ENCODE data around the gene TMEM151B. TPM values are rescaled to one million over a fixed set of nuclear protein-coding genes. Genes with fewer than 3 reads are reported as not detected.
"Not testable (repeated sequence)": the region's sequence is repeated elsewhere in the genome, so short reads cannot be mapped to it uniquely, and the experiment has no call there.

TMEM151B gene
- total RNA-seq, 1 donor from 2014 or later: 0.29 TPM

DNA sequence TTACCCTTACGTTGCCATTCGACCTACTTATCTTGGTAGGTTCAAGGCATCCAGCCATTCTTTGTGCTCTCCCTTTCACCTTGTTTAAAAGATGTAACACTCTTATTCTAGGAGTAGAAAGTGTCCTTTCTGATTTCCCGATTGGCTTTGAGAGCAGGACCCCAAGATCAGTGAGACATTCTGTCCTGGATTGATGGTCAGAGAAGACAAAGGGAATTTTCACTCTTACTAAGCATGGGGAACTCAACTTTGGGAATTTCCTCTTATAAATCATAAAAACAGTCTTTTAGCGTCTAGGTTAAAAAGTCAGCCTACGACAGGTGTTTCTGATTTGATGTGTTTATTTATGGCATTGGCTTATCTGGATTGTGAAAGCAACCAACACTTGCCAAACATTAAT lies 45.7 kb downstream of the TMEM151B start:
- H3K4me3 Mint-ChIP-seq: no peak overlapping the region
- no peaks in the 10 kb centered on the region for H3K36me3 Mint-ChIP-seq (ENCODE audit: low read depth)
- no peak overlapping the region for H3K27ac Mint-ChIP-seq
- no peak for DNase-seq (ENCODE audit: low spot score)
- intact Hi-C loops (cut with micrococcal nuclease): no loop called here
- peaks cover 18% of the 10 kb centered on the region for H3K4me1 Mint-ChIP-seq (ENCODE audit: low read depth)
- no peaks in the 10 kb centered on the region for H3K9me3 Mint-ChIP-seq
- peaks cover 26% of the 10 kb centered on the region for H3K27me3 Mint-ChIP-seq (ENCODE audit: insufficient read depth)

DNA sequence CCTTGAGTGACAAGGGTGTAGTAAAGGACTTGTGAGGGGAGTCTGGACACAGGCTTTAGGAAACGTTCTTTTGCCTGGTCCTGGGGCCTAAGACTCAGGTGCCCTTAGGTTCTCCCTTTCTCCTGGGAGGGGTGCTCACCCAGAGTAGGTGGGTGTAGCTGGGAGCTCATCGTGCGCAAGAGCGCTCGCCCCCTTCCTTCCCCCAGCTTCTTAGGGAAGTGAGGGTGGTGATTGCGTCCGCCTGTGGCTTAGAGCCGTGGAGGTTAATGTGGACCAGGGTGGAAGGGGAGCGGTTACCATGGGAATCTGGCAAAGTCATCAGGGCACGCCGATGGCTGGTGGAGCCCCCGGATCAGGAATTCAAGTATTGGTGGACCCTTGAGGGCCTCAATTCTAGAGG lies 46.2 kb downstream of the TMEM151B start:
- intact Hi-C loops (cut with micrococcal nuclease): no loop called here
- Mint-ChIP-seq H3K27me3 (ENCODE audit: insufficient read depth) (peaks cover 28% of the 10 kb centered on the region), H3K36me3 (ENCODE audit: low read depth) (no peaks in the 10 kb centered on the region), H3K27ac (no peak overlapping the region), H3K4me1 (ENCODE audit: low read depth) (peaks cover 16% of the 10 kb centered on the region), H3K9me3 (no peaks in the 10 kb centered on the region), H3K4me3 (no peak overlapping the region)
- no peak for DNase-seq (ENCODE audit: low spot score)

DNA sequence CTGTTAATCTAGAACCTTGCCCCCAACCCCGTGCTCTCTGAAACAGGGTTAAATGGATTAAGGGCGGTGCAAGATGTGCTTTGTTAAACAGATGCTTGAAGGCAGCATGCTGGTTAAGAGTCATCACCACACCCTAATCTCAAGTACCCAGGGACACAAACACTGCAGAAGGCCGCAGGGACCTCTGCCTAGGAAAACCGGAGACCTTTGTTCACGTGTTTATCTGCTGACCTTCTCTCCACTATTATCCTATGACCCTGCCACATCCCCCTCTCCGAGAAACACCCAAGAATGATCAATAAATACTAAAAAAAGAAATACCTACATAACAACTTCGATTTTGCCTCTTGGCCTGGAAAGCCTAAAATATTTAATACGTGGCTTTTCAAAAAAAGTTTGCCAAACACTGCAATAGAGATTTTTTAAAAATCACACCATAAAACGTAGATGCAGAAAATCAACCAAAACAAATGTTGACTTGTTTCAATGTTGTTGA lies 46.9 kb downstream of the TMEM151B start:
- H3K36me3 Mint-ChIP-seq (ENCODE audit: low read depth); DNase-seq (ENCODE audit: low spot score); H3K4me1 Mint-ChIP-seq (ENCODE audit: low read depth); intact Hi-C loops (cut with micrococcal nuclease); H3K4me3 Mint-ChIP-seq; H3K27ac Mint-ChIP-seq; H3K9me3 Mint-ChIP-seq: not testable (repeated sequence)
- H3K27me3 Mint-ChIP-seq (ENCODE audit: insufficient read depth): peaks cover 28% of the 10 kb centered on the region

DNA sequence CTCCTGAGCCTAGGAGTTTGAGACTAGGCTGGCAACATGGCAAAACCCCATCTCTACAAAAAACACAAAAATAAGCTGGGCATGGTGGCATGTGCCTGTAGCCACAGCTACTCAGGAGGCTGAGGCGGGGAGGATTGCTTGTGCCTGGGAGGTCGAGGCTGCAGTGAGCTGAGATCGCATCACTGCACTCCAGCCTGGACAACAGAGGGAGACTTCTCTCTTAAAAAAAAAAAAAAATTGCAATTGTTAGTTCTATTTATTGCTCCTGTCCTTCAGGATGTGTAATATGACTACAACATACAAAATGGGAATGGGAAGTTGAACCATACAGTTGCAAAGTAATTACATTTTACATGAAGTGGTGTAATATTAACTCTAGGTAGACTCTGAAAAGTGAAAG lies 51.0 kb downstream of the TMEM151B start:
- no peak overlapping the region for H3K27ac Mint-ChIP-seq
- no peak for DNase-seq (ENCODE audit: low spot score)
- H3K27me3 Mint-ChIP-seq (ENCODE audit: insufficient read depth): peaks cover 30% of the 10 kb centered on the region
- no peak overlapping the region for H3K4me3 Mint-ChIP-seq
- no peaks in the 10 kb centered on the region for H3K4me1 Mint-ChIP-seq (ENCODE audit: low read depth)
- H3K9me3 Mint-ChIP-seq: no peaks in the 10 kb centered on the region
- no peaks in the 10 kb centered on the region for H3K36me3 Mint-ChIP-seq (ENCODE audit: low read depth)
- intact Hi-C loops (cut with micrococcal nuclease): no loop called here

DNA sequence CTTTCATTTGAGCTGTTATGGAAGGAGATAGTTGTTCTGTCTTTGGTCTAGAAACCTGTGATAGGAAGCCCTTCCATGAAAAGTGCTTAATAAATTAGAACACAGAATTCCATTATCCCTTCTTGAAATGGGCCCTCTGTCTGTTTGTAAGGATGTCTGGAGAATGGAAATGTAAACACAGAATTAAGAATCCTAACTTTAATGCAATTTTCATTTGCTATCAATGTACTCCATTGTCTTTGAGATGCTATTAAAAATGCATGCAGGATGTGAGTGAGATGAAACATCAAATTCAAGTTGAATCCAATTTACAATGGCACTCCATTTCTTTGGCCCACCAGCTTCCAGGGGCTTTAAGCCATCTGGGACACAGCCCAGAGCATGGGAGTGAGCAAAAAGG lies 56.8 kb downstream of the TMEM151B start:
- H3K4me1 Mint-ChIP-seq (ENCODE audit: low read depth): no peaks in the 10 kb centered on the region
- H3K27ac Mint-ChIP-seq: no peak overlapping the region
- no peak for DNase-seq (ENCODE audit: low spot score)
- H3K4me3 Mint-ChIP-seq: no peak overlapping the region
- no peaks in the 10 kb centered on the region for H3K9me3 Mint-ChIP-seq
- H3K36me3 Mint-ChIP-seq (ENCODE audit: low read depth): no peaks in the 10 kb centered on the region
- H3K27me3 Mint-ChIP-seq (ENCODE audit: insufficient read depth): peaks cover 36% of the 10 kb centered on the region
- intact Hi-C loops (cut with micrococcal nuclease): no loop called here

DNA sequence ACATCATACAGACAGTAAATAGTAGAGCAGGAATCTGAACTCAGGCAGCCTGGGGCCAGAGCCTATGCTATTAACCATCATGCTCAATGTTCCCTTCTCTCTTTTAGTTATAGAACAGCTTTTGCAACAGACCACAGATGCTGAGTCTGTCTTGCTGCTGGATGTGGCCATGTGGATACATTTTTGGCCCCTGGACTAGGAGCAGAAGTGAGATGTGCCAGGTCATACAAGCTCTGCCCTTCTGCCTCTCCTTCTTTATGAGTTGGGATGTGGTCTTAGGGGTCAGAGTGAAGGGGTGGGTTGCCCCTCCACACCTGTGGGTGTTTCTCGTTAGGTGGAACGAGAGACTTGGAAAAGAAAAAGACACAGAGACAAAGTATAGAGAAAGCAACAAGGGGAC lies 57.5 kb downstream of the TMEM151B start:
- H3K27ac Mint-ChIP-seq: no peak overlapping the region
- H3K4me1 Mint-ChIP-seq (ENCODE audit: low read depth): no peaks in the 10 kb centered on the region
- intact Hi-C loops (cut with micrococcal nuclease): no loop called here
- no peak for DNase-seq (ENCODE audit: low spot score)
- no peaks in the 10 kb centered on the region for H3K36me3 Mint-ChIP-seq (ENCODE audit: low read depth)
- H3K9me3 Mint-ChIP-seq: no peaks in the 10 kb centered on the region
- H3K4me3 Mint-ChIP-seq: no peak overlapping the region
- H3K27me3 Mint-ChIP-seq (ENCODE audit: insufficient read depth): peaks cover 34% of the 10 kb centered on the region

DNA sequence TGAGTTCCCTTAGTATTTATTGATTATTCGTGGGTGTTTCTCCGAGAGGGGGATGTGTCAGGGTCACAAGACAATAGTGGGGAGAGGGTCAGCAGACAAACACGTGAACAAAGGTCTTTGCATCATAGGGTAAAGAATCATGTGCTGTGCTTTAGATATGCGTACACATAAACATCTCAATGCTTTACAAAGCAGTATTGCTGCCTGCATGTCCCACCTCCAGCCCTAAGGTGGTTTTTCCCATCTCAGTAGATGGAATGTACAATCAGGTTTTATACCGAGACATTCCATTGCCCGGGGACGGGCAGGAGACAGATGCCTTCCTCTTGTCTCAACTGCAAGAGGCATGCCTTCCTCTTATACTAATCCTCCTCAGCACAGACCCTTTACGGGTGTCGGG lies 58.0 kb downstream of the TMEM151B start:
- peaks cover 34% of the 10 kb centered on the region for H3K27me3 Mint-ChIP-seq (ENCODE audit: insufficient read depth)
- H3K27ac Mint-ChIP-seq; H3K4me3 Mint-ChIP-seq; DNase-seq (ENCODE audit: low spot score); H3K9me3 Mint-ChIP-seq; intact Hi-C loops (cut with micrococcal nuclease); H3K36me3 Mint-ChIP-seq (ENCODE audit: low read depth); H3K4me1 Mint-ChIP-seq (ENCODE audit: low read depth): not testable (repeated sequence)

DNA sequence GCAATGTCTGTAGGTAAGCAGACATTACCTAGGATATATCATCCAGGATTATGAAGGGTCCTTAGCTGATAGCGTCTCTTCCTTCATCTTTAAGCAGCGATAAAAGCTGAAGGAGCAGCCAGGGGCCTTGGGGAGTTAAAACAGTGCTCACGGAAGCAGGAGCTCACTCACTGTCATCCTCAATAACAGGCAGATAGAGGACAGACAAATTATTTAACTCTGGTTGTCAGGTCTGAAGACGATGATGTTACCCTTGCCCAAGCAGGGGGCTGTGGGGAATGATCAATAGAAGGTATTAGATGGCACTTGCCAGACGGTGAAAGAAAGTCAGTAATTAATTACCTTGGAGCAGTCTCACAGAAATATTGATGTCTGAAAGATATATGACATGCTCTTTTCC lies 59.6 kb downstream of the TMEM151B start:
- Mint-ChIP-seq H3K27ac (no peak overlapping the region), H3K27me3 (ENCODE audit: insufficient read depth) (peaks cover 29% of the 10 kb centered on the region)
- intact Hi-C loops (cut with micrococcal nuclease): no loop called here

DNA sequence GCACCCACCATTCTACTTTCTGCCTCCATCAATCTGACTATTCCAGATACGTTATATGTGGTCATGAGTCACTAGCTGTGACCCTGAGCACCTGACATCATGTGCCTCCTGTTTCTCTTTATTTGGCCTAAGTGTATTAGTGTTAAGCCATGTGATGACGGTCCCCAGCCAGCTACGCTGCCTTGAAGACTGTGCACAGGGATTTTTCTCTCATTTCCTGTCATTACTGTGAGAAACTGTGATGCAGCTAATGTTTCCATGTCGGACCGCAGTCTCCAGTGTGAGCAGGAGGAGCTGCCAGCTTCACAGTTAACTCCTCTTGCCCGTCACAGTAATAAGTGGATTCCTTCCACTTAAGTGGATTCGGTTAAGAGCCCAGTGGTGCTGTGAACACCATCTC lies 62.3 kb downstream of the TMEM151B start:
- peaks cover 24% of the 10 kb centered on the region for H3K27me3 Mint-ChIP-seq (ENCODE audit: insufficient read depth)
- H3K9me3 Mint-ChIP-seq: no peaks in the 10 kb centered on the region
- DNase-seq (ENCODE audit: low spot score): no peak
- no peaks in the 10 kb centered on the region for H3K36me3 Mint-ChIP-seq (ENCODE audit: low read depth)
- H3K4me3 Mint-ChIP-seq: no peak overlapping the region
- intact Hi-C loops (cut with micrococcal nuclease): no loop called here
- no peak overlapping the region for H3K27ac Mint-ChIP-seq
- H3K4me1 Mint-ChIP-seq (ENCODE audit: low read depth): no peaks in the 10 kb centered on the region

More for the DNA sequence above, 59.6 kb downstream of the TMEM151B start:
- Mint-ChIP-seq H3K36me3 (ENCODE audit: low read depth) (no peaks in the 10 kb centered on the region), H3K4me1 (ENCODE audit: low read depth) (no peaks in the 10 kb centered on the region), H3K9me3 (no peaks in the 10 kb centered on the region), H3K4me3 (no peak overlapping the region)
- no peak for DNase-seq (ENCODE audit: low spot score)

DNA sequence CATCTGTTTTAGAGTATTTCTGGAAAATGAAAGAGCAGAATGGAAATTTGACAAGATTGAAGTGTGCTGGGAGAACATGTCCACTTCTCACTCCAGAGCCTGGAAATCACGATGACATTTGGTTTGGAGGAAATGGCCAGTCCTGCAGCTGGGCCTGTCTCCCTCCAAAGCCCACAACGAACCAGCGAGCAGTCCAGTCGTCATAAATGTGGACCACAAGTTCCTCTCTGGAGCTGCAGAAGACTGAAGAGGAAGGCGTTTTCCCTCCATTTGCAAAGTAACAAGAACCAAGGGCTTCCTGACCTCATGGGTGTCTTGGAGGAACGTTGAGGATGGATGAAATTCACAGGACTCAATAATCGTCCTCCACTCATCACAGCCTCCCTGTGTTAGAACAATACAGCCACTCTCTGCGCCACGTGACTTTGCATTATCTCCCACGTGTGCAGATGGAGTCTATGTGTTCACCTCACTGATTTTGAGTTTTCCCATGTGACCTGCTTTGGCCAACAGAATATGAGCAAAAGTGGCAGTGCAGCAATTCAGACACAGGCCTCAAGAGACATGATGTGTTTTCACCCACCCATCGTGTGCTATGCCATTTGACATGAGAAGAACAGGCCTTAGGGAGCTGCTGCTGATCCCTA lies 63.1 kb downstream of the TMEM151B start:
- no peak overlapping the region for H3K27ac Mint-ChIP-seq
- intact Hi-C loops (cut with micrococcal nuclease): no loop called here
- peaks cover 17% of the 10 kb centered on the region for H3K27me3 Mint-ChIP-seq (ENCODE audit: insufficient read depth)
- H3K4me3 Mint-ChIP-seq: no peak overlapping the region
- no peaks in the 10 kb centered on the region for H3K9me3 Mint-ChIP-seq
- H3K4me1 Mint-ChIP-seq (ENCODE audit: low read depth): peaks cover 4% of the 10 kb centered on the region
- no peak for DNase-seq (ENCODE audit: low spot score)
- H3K36me3 Mint-ChIP-seq (ENCODE audit: low read depth): no peaks in the 10 kb centered on the region

DNA sequence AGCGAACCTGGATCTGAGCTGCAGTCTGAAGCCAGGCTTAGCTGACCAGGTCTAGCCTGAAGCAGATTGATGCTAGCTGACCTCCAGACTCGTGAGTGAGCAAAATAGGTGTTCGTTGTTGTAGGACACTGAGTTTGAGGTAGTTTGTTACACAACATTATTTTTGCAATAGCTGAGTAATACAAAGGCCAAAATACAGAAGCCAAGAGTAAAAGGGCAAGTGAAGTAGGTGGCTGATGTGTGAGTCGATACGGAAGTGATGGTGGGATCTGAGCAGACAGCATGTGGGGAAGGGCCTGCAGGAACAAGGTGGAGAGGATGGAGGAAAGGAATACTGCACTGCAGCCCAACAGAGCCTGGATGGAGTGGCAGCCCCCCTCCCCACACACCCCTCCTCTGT lies 63.7 kb downstream of the TMEM151B start:
- DNase-seq (ENCODE audit: low spot score): no peak
- intact Hi-C loops (cut with micrococcal nuclease): no loop called here
- Mint-ChIP-seq H3K4me1 (ENCODE audit: low read depth) (peaks cover 7% of the 10 kb centered on the region), H3K4me3 (no peak overlapping the region), H3K9me3 (no peaks in the 10 kb centered on the region), H3K36me3 (ENCODE audit: low read depth) (no peaks in the 10 kb centered on the region), H3K27me3 (ENCODE audit: insufficient read depth) (peaks cover 20% of the 10 kb centered on the region), H3K27ac (no peak overlapping the region)

DNA sequence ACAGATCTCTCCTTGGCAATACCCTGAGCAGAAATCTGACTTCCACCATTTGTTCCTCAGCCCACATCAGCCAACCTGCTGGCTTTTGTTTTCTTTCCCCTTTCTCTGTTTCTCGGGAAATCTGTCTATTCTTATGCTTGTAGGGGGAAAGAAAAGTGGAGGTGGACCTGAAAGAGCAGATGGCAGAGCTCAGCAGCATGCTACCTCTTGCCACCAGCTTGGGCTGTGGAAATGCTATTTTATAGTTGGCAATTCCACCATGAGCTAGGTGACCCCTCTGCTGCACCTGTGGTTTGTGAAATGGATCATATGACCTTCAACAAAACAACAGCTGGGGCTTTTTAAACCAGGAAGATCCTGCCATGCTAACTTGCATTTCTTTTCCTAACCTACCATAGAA lies 65.4 kb downstream of the TMEM151B start:
- no peak overlapping the region for H3K27ac Mint-ChIP-seq
- DNase-seq (ENCODE audit: low spot score): no peak
- H3K9me3 Mint-ChIP-seq: no peaks in the 10 kb centered on the region
- no peak overlapping the region for H3K4me3 Mint-ChIP-seq
- intact Hi-C loops (cut with micrococcal nuclease): loop anchor here (5.0 kb wide), 1 partner anchor 122 kb away; no protein-coding TSS in a partner anchor
- no peaks in the 10 kb centered on the region for H3K36me3 Mint-ChIP-seq (ENCODE audit: low read depth)
- H3K27me3 Mint-ChIP-seq (ENCODE audit: insufficient read depth): peaks cover 12% of the 10 kb centered on the region
- peaks cover 7% of the 10 kb centered on the region for H3K4me1 Mint-ChIP-seq (ENCODE audit: low read depth)

DNA sequence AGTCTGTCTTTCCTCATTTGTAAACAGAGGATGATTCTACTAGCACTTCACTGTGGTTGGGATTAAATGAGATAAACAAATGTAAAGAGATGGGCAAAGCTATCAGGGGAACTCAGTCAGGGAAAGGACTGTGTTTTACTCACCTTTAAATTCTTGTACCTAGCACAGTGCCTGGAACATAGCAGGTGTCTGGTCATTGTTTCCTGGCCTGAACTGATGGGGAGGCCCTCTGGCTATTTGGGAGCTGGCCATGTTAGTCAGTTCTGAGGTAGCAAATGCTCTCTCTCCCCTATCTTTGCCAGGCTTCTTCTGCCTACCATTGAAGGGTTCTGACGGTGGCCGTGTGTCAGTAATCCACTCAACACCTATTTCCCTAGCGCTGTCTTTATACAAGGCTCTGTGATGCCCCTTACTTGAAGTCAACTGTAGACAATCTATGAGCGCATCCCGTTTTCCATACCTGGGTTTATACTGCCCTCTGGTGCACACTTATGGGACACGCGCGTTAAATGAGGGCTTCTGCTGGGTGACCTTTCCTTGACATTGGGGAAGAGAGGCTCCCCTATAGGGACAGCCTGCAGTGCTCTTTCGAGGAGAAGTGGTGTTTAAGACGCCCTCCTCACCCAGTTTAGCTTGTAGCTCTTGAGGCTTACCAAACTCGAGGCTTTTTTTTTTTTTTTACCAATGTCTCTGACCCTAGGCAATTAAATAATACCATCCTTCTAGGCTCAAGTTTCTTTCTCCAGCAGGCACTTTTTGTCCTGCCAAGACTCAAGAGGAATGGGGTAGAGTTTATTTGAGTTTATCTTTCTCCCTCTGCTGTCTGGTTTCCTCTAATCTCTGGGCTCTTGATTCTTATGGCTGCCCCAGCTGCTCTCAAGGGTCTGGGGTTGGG lies 68.2 kb downstream of the TMEM151B start:
- Mint-ChIP-seq H3K27me3 (ENCODE audit: insufficient read depth) (peaks cover 32% of the 10 kb centered on the region), H3K36me3 (ENCODE audit: low read depth) (no peaks in the 10 kb centered on the region), H3K27ac (no peak overlapping the region), H3K9me3 (no peaks in the 10 kb centered on the region), H3K4me3 (no peak overlapping the region), H3K4me1 (ENCODE audit: low read depth) (peaks cover 7% of the 10 kb centered on the region)
- intact Hi-C loops (cut with micrococcal nuclease): loop anchor here (1.0 to 5.0 kb wide), 5 partner anchors 26 to 242 kb away; partner anchors contain the start of gene AARS2
- DNase-seq (ENCODE audit: low spot score): peak; percentile 55

All from activated T-helper 1 cell treated with anti-CD3 and anti-CD28 coated beads, Interleukin-12 subunit alpha, Interleukin-12 subunit beta, Interleukin-2, Interleukin-4 antibody, amounts not matched to agents 30 ng/mL and 10 ng/mL and 1 ng/mL, durations not matched to agents 14 hours and 24 hours and 36 hours (primary cell).